ENCODE measurements around the gene SCNN1A.
"Not testable (repeated sequence)": the region's sequence is repeated elsewhere in the genome, so short reads cannot be mapped to it uniquely, and the experiment has no call there.

SCNN1A gene

GRCh38 chr12:6347367-6348338 lies 27.7 kb downstream of the SCNN1A start:
- DNase-seq (ENCODE audit: low read depth, low spot score), result no peak

- no peak for DNase-seq (ENCODE audit: low read depth, low spot score)
These were observed 28.4 kb downstream of the SCNN1A start for GRCh38 chr12:6346942-6347341.

GRCh38 chr12:6346235-6346832 lies 29.0 kb downstream of the SCNN1A start:
- no peak for DNase-seq (ENCODE audit: low read depth, low spot score)

GRCh38 chr12:6345319-6346091 lies 29.9 kb downstream of the SCNN1A start:
- DNase-seq (ENCODE audit: low read depth, low spot score), result no peak

- DNase-seq (ENCODE audit: low read depth, low spot score), result not testable (repeated sequence)
These were observed 31.2 kb downstream of the SCNN1A start for GRCh38 chr12:6344101-6344660.

- no peak for DNase-seq (ENCODE audit: low read depth, low spot score)
These were observed 31.8 kb downstream of the SCNN1A start for GRCh38 chr12:6343518-6343917.

- no peak for DNase-seq (ENCODE audit: low read depth, low spot score)
These were observed 33.0 kb downstream of the SCNN1A start for GRCh38 chr12:6342140-6342889.

- no peak for DNase-seq (ENCODE audit: low read depth, low spot score)
These were observed 33.8 kb downstream of the SCNN1A start, which contains the start of gene TNFRSF1A for GRCh38 chr12:6341417-6342139. TSS of gene TNFRSF1A (minus strand) at chr12:6342076. CDS start at chr12:6341814, 262 bp downstream.

- DNase-seq (ENCODE audit: low read depth, low spot score), result no peak
These were observed 34.5 kb downstream of the SCNN1A start for GRCh38 chr12:6340745-6341416.

GRCh38 chr12:6340032-6340638 lies 35.2 kb downstream of the SCNN1A start:
- DNase-seq (ENCODE audit: low read depth, low spot score), result no peak

GRCh38 chr12:6338955-6339354 lies 36.4 kb downstream of the SCNN1A start:
- no peak for DNase-seq (ENCODE audit: low read depth, low spot score)

GRCh38 chr12:6338536-6338935 lies 36.8 kb downstream of the SCNN1A start:
- not testable (repeated sequence) for DNase-seq (ENCODE audit: low read depth, low spot score)

- no peak for DNase-seq (ENCODE audit: low read depth, low spot score)
These were observed 37.4 kb downstream of the SCNN1A start for GRCh38 chr12:6337958-6338433.

GRCh38 chr12:6336889-6337853 lies 38.2 kb downstream of the SCNN1A start:
- no peak for DNase-seq (ENCODE audit: low read depth, low spot score)

GRCh38 chr12:6336079-6336888 lies 39.1 kb downstream of the SCNN1A start:
- DNase-seq (ENCODE audit: low read depth, low spot score), result no peak

- DNase-seq (ENCODE audit: low read depth, low spot score), result peak; percentile 74
These were observed 39.8 kb downstream of the SCNN1A start for GRCh38 chr12:6335451-6336078.

Data from activated naive CD8-positive, alpha-beta T cell treated with anti-CD3 and anti-CD28 coated beads, Interleukin-2, amount 50 U/mL, for 16 hours (primary cell).